HCT116 (cell line): ENCODE measurements around the gene PCAT6. TPM values are rescaled to one million over a fixed set of nuclear protein-coding genes. Genes with fewer than 3 reads are reported as not detected.

Experiments
- ATAC-seq: fragments of 200-7000 bp; cut with Tn5 transposase; 2 replicates; pipeline ENCODE4 v1.9.1; 2020; ENCODE audit warnings: mild to moderate bottlenecking, moderate library complexity
- BruUV-seq: library from RNA; stranded (reverse); fragments of 400-500 nt; replicated peaks from 2 replicates; lab custom pipeline; 2021; lab: Mats Ljungman, UMichigan
- CTCF ChIA-PET: fragments of 300-600 bp; sonication (Branson Sonifier 250); formaldehyde crosslinking; loops from one replicate; lab custom pipeline; 2021; ENCODE audit warnings: antibody characterized with exemption; lab: Charles Lee
- POLR2A ChIA-PET: fragments of 300-600, 350-600 bp; sonication (Branson Sonifier 250); formaldehyde crosslinking; loops from one replicate; lab custom pipeline; 2021; ENCODE audit warnings: antibody characterized with exemption; lab: Charles Lee
- RAD21 ChIA-PET, 2 experiments: fragments of 300-600 bp; sonication (Branson Sonifier 250); formaldehyde crosslinking; loops; one replicate each; lab custom pipeline; 2023; ENCODE audit warnings: low total read pairs in 2 of 2; ENCODE audit not compliant: uncharacterized antibody in 2 of 2, unreplicated experiment in 2 of 2, low non-redundant PET in 1 of 2; lab: Charles Lee
- DNase-seq: peaks from one replicate; pipeline ENCODE4 v3.0.0-alpha.2; 2010; ENCODE audit warnings: low read depth, low spot score
- H2AFZ ChIP-seq: fragments of 200-600 bp; shearing (Covaris generic), sonication (generic); 2 replicates; pipeline ENCODE4 v1.6.1; 2017; ENCODE audit warnings: low read depth, mixed run types, mixed read lengths, antibody characterized with exemption, low read length; ENCODE audit not compliant: poor library complexity, severe bottlenecking
- H3K27ac ChIP-seq: 2 replicates; pipeline ENCODE4 v1.5.1; 2012; ENCODE audit warnings: low read depth, low read length
- H3K27me3 ChIP-seq: fragments of 200-600 bp; sonication (generic); 2 replicates; pipeline ENCODE4 v1.6.1; 2016; ENCODE audit warnings: mixed run types, low read length, mixed read lengths; ENCODE audit not compliant: insufficient read depth
- H3K36me3 ChIP-seq, 2 experiments: fragments of 200-500 bp in 1 of 2; fragments of 200-600 bp in 1 of 2; sonication (Bioruptor generic) in 1 of 2; sonication (generic) in 1 of 2; 2 replicates each; pipeline versions ENCODE4 v1.5.1 to v1.6.1; 2014 to 2016; ENCODE audit warnings: low read length in 2 of 2, inconsistent platforms in 1 of 2, mixed read lengths in 1 of 2, mixed run types in 1 of 2; ENCODE audit not compliant: insufficient read depth in 2 of 2, control insufficient read depth in 1 of 2
- H3K4me1 ChIP-seq, 2 experiments: fragments of 200-600 bp in 1 of 2; sonication (generic) in 1 of 2; 2 replicates each; pipeline versions ENCODE4 v1.5.1 to v1.6.1; 2012 to 2017; ENCODE audit warnings: low read length in 2 of 2, inconsistent platforms in 1 of 2, mild to moderate bottlenecking in 1 of 2, mixed read lengths in 1 of 2, mixed run types in 1 of 2, moderate library complexity in 1 of 2; ENCODE audit not compliant: insufficient read depth in 2 of 2, control insufficient read depth in 1 of 2
- H3K4me2 ChIP-seq: fragments of 200-600 bp; sonication (generic); 2 replicates; pipeline ENCODE4 v1.6.1; 2017; ENCODE audit warnings: mixed run types, low read length, mixed read lengths
- H3K4me3 ChIP-seq, 2 experiments: fragments of 200-600 bp in 1 of 2; sonication (generic) in 1 of 2; replicated peaks in 1 of 2; 2 replicates each; pipeline ENCODE4 v1.5.1; 2011 to 2016; ENCODE audit warnings: low read length in 2 of 2, control low read depth in 1 of 2, low read depth in 1 of 2, mild to moderate bottlenecking in 1 of 2, mixed read lengths in 1 of 2, mixed run types in 1 of 2
- H3K79me2 ChIP-seq: fragments of 200-600 bp; sonication (generic); 2 replicates; pipeline ENCODE4 v1.6.1; 2017; ENCODE audit warnings: mild to moderate bottlenecking, mixed run types, low read length, moderate library complexity, mixed read lengths; ENCODE audit not compliant: insufficient read depth
- H3K9ac ChIP-seq: fragments of 200-600 bp; sonication (generic); 2 replicates; pipeline ENCODE4 v1.6.1; 2016; ENCODE audit warnings: low read length, mixed read lengths
- H3K9me2 ChIP-seq: fragments of 200-600 bp; sonication (generic), shearing (Covaris generic); 2 replicates; pipeline ENCODE4 v1.6.1; 2017; ENCODE audit warnings: mixed run types, mild to moderate bottlenecking, moderate library complexity; ENCODE audit not compliant: insufficient read depth
- H3K9me3 ChIP-seq, 2 experiments: fragments of 200-500 bp in 1 of 2; fragments of 200-600 bp in 1 of 2; sonication (Bioruptor generic) in 1 of 2; sonication (generic) in 1 of 2; 2 replicates each; pipeline ENCODE4 v1.6.1; 2014 to 2017; ENCODE audit warnings: low read length in 2 of 2, mixed read lengths in 2 of 2, inconsistent platforms in 1 of 2, low read depth in 1 of 2, mild to moderate bottlenecking in 1 of 2, mixed run types in 1 of 2, moderate library complexity in 1 of 2; ENCODE audit not compliant: control insufficient read depth in 1 of 2, insufficient read depth in 1 of 2
- H4K20me1 ChIP-seq: fragments of 200-600 bp; sonication (generic), shearing (Covaris generic); 2 replicates; pipeline ENCODE4 v1.6.1; 2017; ENCODE audit warnings: mixed run types, mild to moderate bottlenecking, moderate library complexity; ENCODE audit not compliant: insufficient read depth
- CEBPB ChIP-seq: IDR thresholded peaks from 2 replicates; pipeline ENCODE4 v1.6.1; 2012; ENCODE audit warnings: low read depth
- CTCF ChIP-seq, 3 experiments: fragments of 200-600 bp in 1 of 3; sonication (generic) in 1 of 3; IDR thresholded peaks in 2 of 3; conservative IDR thresholded peaks in 1 of 3; 2 replicates each; pipeline ENCODE4 v1.5.1; 2012 to 2017; ENCODE audit warnings: low read depth in 2 of 3, low read length in 2 of 3, antibody characterized with exemption in 1 of 3, borderline replicate concordance in 1 of 3, control low read depth in 1 of 3, mild to moderate bottlenecking in 1 of 3, mixed read lengths in 1 of 3, mixed run types in 1 of 3, moderate library complexity in 1 of 3; ENCODE audit not compliant: insufficient read depth in 1 of 3
- ELF1 ChIP-seq: IDR thresholded peaks from 2 replicates; pipeline ENCODE4 v1.6.1; 2012; ENCODE audit warnings: low read depth, borderline replicate concordance
- EZH2 ChIP-seq: fragments of 200-600 bp; sonication (generic); IDR thresholded peaks from 2 replicates; pipeline ENCODE4 v1.6.1; 2017; ENCODE audit warnings: antibody characterized with exemption, mixed run types
- MAX ChIP-seq: IDR thresholded peaks from 2 replicates; pipeline ENCODE4 v1.6.1; 2012
- POLR2A ChIP-seq: IDR thresholded peaks from 2 replicates; pipeline ENCODE4 v1.7.0; 2011; ENCODE audit warnings: borderline replicate concordance; ENCODE audit not compliant: insufficient read depth, insufficient read length; ENCODE audit errors: extremely low read depth
- POLR2AphosphoS5 ChIP-seq: IDR thresholded peaks from 2 replicates; pipeline ENCODE4 v1.6.1; 2011; ENCODE audit warnings: mild to moderate bottlenecking, low read depth, low read length, moderate library complexity
- RAD21 ChIP-seq: IDR thresholded peaks from 2 replicates; pipeline ENCODE4 v1.6.1; 2012; ENCODE audit warnings: low read depth, mild to moderate bottlenecking
- REST ChIP-seq: IDR thresholded peaks from 2 replicates; pipeline ENCODE4 v1.6.1; 2012; ENCODE audit warnings: low read depth
- SIN3A ChIP-seq: IDR thresholded peaks from 2 replicates; pipeline ENCODE4 v1.6.1; 2012; ENCODE audit warnings: low read depth
- SP1 ChIP-seq: IDR thresholded peaks from 2 replicates; pipeline ENCODE4 v1.6.1; 2012; ENCODE audit warnings: low read depth
- TCF7L2 ChIP-seq: IDR thresholded peaks from 2 replicates; pipeline ENCODE4 v1.7.0; 2011; ENCODE audit warnings: borderline replicate concordance, inconsistent platforms; ENCODE audit not compliant: insufficient read depth, insufficient read length; ENCODE audit errors: extremely low read depth
- YY1 ChIP-seq: IDR thresholded peaks from 2 replicates; pipeline ENCODE4 v1.6.1; 2011; ENCODE audit warnings: low read length, low read depth, moderate library complexity, mild to moderate bottlenecking; ENCODE audit not compliant: insufficient replicate concordance; ENCODE audit errors: extremely low read depth
- ZFX ChIP-seq: fragments of 450-650 bp; IDR thresholded peaks from 2 replicates; pipeline ENCODE4 v1.6.1; 2017
- intact Hi-C: fragments of 100-400 bp; cut with micrococcal nuclease; formaldehyde crosslinking; loops from 2 replicates; pipeline ENCODE4 v1.10.0; 2022
- total RNA-seq: library from RNA; stranded (reverse); gene quantifications from one replicate; pipeline ENCODE4 v1.2.1, GENCODE V29; 2021; ENCODE audit not compliant: unreplicated experiment

Gene PCAT6
- total RNA-seq, 1 experiment from 2014 or later: 1.9 TPM

- POLR2A ChIA-PET: interaction anchor here (1.4 to 1.6 kb wide), 2 partner anchors 22 to 46 kb away, joined by 3 read pairs; no protein-coding TSS in a partner anchor
Measured at GRCh38 chr1:202858331-202858730, 47.6 kb downstream of the PCAT6 start.

GRCh38 chr1:202858789-202859414, 48.1 kb downstream of the PCAT6 start:
- no peaks in the 10 kb centered on the region for H3K9me3 ChIP-seq
- H3K9me2 ChIP-seq: no peaks in the 10 kb centered on the region
- H3K9ac ChIP-seq: no peak overlapping the region
- no peaks in the 10 kb centered on the region for H4K20me1 ChIP-seq
- CTCF ChIA-PET: no interaction called here
- H2AFZ ChIP-seq: no peak overlapping the region
- POLR2A ChIA-PET: interaction anchor here (1.4 to 1.6 kb wide), 2 partner anchors 23 to 46 kb away, joined by 3 read pairs; no protein-coding TSS in a partner anchor
- H3K27ac ChIP-seq: no peak overlapping the region
- no peaks in the 10 kb centered on the region for H3K27me3 ChIP-seq
- no peak overlapping the region for H3K4me3 ChIP-seq
- RAD21 ChIA-PET: no interaction called here
- peaks cover 8 to 14% of the 10 kb centered on the region in 2 experiments; a peak in 3 of 4 replicates for H3K4me1 ChIP-seq
- no peak overlapping the region for H3K4me2 ChIP-seq
- BruUV-seq: no TSS peak
- no peak for TF ChIP-seq ELF1
- no peak for TF ChIP-seq RAD21
- TF ChIP-seq CTCF (IDR thresholded peaks at IDR 0.05 in 2 of 3, conservative IDR thresholded peaks at IDR 0.05 in 1 of 3; ENCODE audit: borderline replicate concordance in 1 of 3, insufficient read depth in 1 of 3, low read depth in 2 of 3, low read length in 2 of 3): no peak
- TF ChIP-seq CEBPB: no peak
- no peak for TF ChIP-seq POLR2AphosphoS5
- TF ChIP-seq TCF7L2: no peak
- TF ChIP-seq REST: no peak
- no peak for TF ChIP-seq POLR2A
- no peak for TF ChIP-seq ZFX
- no peak for TF ChIP-seq MAX
- DNase-seq: no peak
- intact Hi-C loops: loop anchor here (5.0 kb wide), 1 partner anchor 528 kb away; no protein-coding TSS in a partner anchor
- ATAC-seq: no peak
- H3K36me3 ChIP-seq: no peaks in the 10 kb centered on the region
- no peaks in the 10 kb centered on the region for H3K79me2 ChIP-seq

More at GRCh38 chr1:202858331-202858730, 47.6 kb downstream of the PCAT6 start:
- RAD21 ChIA-PET: no interaction called here
- TF ChIP-seq SP1: no peak
- no peak for TF ChIP-seq YY1
- TF ChIP-seq EZH2: no peak
- TF ChIP-seq SIN3A: no peak
- no peak for ATAC-seq
- Histone ChIP-seq H3K36me3 (no peaks in the 10 kb centered on the region), H3K27me3 (no peaks in the 10 kb centered on the region), H3K9me3 (no peaks in the 10 kb centered on the region), H2AFZ (no peak overlapping the region), H3K4me1 (peaks cover 8 to 14% of the 10 kb centered on the region in 2 experiments; a peak in 3 of 4 replicates), H3K27ac (no peak overlapping the region), H4K20me1 (no peaks in the 10 kb centered on the region), H3K4me3 (no peak overlapping the region), H3K4me2 (no peak overlapping the region), H3K9me2 (no peaks in the 10 kb centered on the region), H3K9ac (no peak overlapping the region), H3K79me2 (no peaks in the 10 kb centered on the region)
- CTCF ChIA-PET: no interaction called here
- BruUV-seq: no TSS peak
- intact Hi-C loops: loop anchor here (5.0 kb wide), 1 partner anchor 529 kb away; no protein-coding TSS in a partner anchor
- DNase-seq: no peak
